SK-N-MC (cell line): ENCODE data around the gene ITGB7.

Source experiments
- EZH2 ChIP-seq: fragments of 200-600 bp; sonication (generic); IDR thresholded peaks from one replicate; pipeline ENCODE4 v1.6.1; 2017; ENCODE audit warnings: antibody characterized with exemption
- POLR2AphosphoS5 ChIP-seq: IDR thresholded peaks from 2 replicates; pipeline ENCODE4 v1.6.1; 2012; ENCODE audit warnings: mild to moderate bottlenecking, low read depth, low read length, borderline replicate concordance

GRCh38 chr12:53195516-53196420, 11.3 kb downstream of the ITGB7 start:
- TF ChIP-seq POLR2AphosphoS5 (no peak), EZH2 (no peak)
